ENCODE results near the gene GPD2.

The GPD2 gene

DNA sequence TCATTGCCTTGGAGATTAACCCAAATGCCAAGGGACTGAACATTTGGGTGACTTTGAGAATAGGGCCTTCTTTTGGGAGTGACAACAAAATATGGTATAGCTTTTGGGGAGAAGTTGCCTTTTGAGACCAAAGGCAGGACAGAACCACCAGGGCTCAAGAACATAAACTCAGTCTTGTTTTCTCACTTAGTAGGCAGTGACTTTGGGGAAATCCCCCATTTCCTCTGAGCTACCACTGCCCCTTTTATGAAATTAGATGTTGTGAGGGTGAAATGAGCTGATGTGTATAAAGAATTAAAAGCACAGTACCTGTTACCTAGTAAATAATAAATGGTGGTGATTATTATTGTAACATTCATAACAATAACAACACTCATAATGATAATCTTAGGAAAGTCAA, 36.5 kb downstream of the GPD2 start:
- Histone ChIP-seq H3K27me3 (ENCODE audit: insufficient read depth, low read length, poor library complexity, severe bottlenecking) (no peaks in the 10 kb centered on the region), H3K9me3 (ENCODE audit: insufficient read depth, low read depth, low read length) (no peaks in the 10 kb centered on the region), H3F3A (ENCODE audit: low read depth) (no peaks in the 10 kb centered on the region), H3K9ac (ENCODE audit: low read depth, low read length, poor library complexity, severe bottlenecking) (no peak overlapping the region), H3K4me2 (ENCODE audit: low read depth, low read length, poor library complexity, severe bottlenecking) (no peak overlapping the region), H3K4me3 (ENCODE audit: low read length, poor library complexity, severe bottlenecking) (no peak overlapping the region), H3K9me2 (replicated peaks; ENCODE audit: low read depth, low read length) (no peaks in the 10 kb centered on the region), H3K79me2 (ENCODE audit: insufficient read depth, low read length) (no peaks in the 10 kb centered on the region; the same call in 1 of the 2 replicates), H4K20me1 (ENCODE audit: insufficient read depth, low read length, poor library complexity, severe bottlenecking) (no peaks in the 10 kb centered on the region), H3K4me1 (ENCODE audit: insufficient read depth, low read length, poor library complexity, severe bottlenecking) (peaks cover 2% of the 10 kb centered on the region), H3K36me3 (ENCODE audit: insufficient read depth, low read length) (peaks cover 8% of the 10 kb centered on the region; the same call in 1 of the 2 replicates), H2AFZ (ENCODE audit: low read length) (no peak overlapping the region)
- TF ChIP-seq, protein P1, sequence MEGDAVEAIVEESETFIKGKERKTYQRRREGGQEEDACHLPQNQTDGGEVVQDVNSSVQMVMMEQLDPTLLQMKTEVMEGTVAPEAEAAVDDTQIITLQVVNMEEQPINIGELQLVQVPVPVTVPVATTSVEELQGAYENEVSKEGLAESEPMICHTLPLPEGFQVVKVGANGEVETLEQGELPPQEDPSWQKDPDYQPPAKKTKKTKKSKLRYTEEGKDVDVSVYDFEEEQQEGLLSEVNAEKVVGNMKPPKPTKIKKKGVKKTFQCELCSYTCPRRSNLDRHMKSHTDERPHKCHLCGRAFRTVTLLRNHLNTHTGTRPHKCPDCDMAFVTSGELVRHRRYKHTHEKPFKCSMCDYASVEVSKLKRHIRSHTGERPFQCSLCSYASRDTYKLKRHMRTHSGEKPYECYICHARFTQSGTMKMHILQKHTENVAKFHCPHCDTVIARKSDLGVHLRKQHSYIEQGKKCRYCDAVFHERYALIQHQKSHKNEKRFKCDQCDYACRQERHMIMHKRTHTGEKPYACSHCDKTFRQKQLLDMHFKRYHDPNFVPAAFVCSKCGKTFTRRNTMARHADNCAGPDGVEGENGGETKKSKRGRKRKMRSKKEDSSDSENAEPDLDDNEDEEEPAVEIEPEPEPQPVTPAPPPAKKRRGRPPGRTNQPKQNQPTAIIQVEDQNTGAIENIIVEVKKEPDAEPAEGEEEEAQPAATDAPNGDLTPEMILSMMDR (conservative IDR thresholded peaks at IDR 0.05; ENCODE audit: low read length): no peak
- TF ChIP-seq EZH2phosphoT487 (IDR thresholded peaks at IDR 0.05; ENCODE audit: borderline replicate concordance): no peak

DNA sequence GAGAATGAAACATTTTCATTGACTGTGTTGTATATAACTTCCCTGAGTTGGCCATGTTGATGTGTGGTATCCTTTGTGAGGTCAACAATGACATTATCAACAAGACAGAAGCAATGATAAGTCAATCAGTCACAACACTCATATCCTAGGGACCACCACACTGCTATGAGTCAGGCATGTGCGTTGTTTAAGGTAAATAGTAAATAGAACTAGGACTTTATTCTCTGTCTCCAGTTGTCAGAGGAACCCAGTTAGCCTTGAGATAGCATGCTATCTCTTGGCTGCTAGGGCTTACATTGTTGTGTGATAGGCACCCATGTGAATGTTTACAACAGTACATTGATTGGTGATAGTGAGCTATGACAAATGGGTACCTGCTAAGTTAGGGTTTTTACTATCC, 37.3 kb downstream of the GPD2 start:
- no peaks in the 10 kb centered on the region; the same call in 1 of the 2 replicates for H3K79me2 ChIP-seq (ENCODE audit: insufficient read depth, low read length)
- no peak overlapping the region for H2AFZ ChIP-seq (ENCODE audit: low read length)
- no peak overlapping the region for H3K4me2 ChIP-seq (ENCODE audit: low read depth, low read length, poor library complexity, severe bottlenecking)
- TF ChIP-seq EZH2phosphoT487 (IDR thresholded peaks at IDR 0.05; ENCODE audit: borderline replicate concordance): no peak
- TF ChIP-seq, protein P1 (conservative IDR thresholded peaks at IDR 0.05; ENCODE audit: low read length): no peak
- H3K27me3 ChIP-seq (ENCODE audit: insufficient read depth, low read length, poor library complexity, severe bottlenecking): no peaks in the 10 kb centered on the region
- no peaks in the 10 kb centered on the region for H4K20me1 ChIP-seq (ENCODE audit: insufficient read depth, low read length, poor library complexity, severe bottlenecking)
- H3F3A ChIP-seq (ENCODE audit: low read depth): no peaks in the 10 kb centered on the region
- peaks cover 8% of the 10 kb centered on the region; the same call in 1 of the 2 replicates for H3K36me3 ChIP-seq (ENCODE audit: insufficient read depth, low read length)
- H3K9ac ChIP-seq (ENCODE audit: low read depth, low read length, poor library complexity, severe bottlenecking): no peak overlapping the region
- no peaks in the 10 kb centered on the region for H3K9me3 ChIP-seq (ENCODE audit: insufficient read depth, low read depth, low read length)
- no peak overlapping the region for H3K4me3 ChIP-seq (ENCODE audit: low read length, poor library complexity, severe bottlenecking)
- H3K4me1 ChIP-seq (ENCODE audit: insufficient read depth, low read length, poor library complexity, severe bottlenecking): peaks cover 2% of the 10 kb centered on the region
- no peaks in the 10 kb centered on the region for H3K9me2 ChIP-seq (replicated peaks; ENCODE audit: low read depth, low read length)

DNA sequence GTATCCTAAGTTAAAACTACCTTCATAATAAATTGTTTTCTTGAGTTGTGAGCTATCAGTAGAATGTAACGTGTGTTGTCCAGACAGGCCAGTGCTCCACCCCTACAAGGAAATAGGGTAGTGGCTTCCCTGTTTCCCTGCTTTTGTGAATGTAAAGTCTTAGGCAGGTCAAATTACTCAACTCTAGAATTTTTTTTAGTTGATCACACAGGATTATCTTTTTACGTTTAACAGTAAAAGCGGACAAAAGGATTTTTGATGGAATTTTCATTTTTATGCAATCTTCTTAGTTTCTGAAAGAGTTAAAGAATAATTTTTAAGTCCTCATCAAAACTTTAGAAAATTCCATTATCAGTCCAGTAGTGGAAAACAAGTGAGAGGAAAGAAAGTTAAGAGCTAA, 38.2 kb downstream of the GPD2 start:
- no peak for TF ChIP-seq EZH2phosphoT487 (IDR thresholded peaks at IDR 0.05; ENCODE audit: borderline replicate concordance)
- TF ChIP-seq, protein P1 (conservative IDR thresholded peaks at IDR 0.05; ENCODE audit: low read length): no peak
- no peak overlapping the region for H3K4me3 ChIP-seq (ENCODE audit: low read length, poor library complexity, severe bottlenecking)

More for the DNA sequence above, 38.2 kb downstream of the GPD2 start:
- peaks cover 2% of the 10 kb centered on the region for H3K4me1 ChIP-seq (ENCODE audit: insufficient read depth, low read length, poor library complexity, severe bottlenecking)
- H3K9ac ChIP-seq (ENCODE audit: low read depth, low read length, poor library complexity, severe bottlenecking): no peak overlapping the region
- peaks cover 8% of the 10 kb centered on the region; the same call in 1 of the 2 replicates for H3K36me3 ChIP-seq (ENCODE audit: insufficient read depth, low read length)
- no peak overlapping the region for H2AFZ ChIP-seq (ENCODE audit: low read length)
- H3K4me2 ChIP-seq (ENCODE audit: low read depth, low read length, poor library complexity, severe bottlenecking): no peak overlapping the region
- H4K20me1 ChIP-seq (ENCODE audit: insufficient read depth, low read length, poor library complexity, severe bottlenecking): no peaks in the 10 kb centered on the region
- H3F3A ChIP-seq (ENCODE audit: low read depth): no peaks in the 10 kb centered on the region
- H3K79me2 ChIP-seq (ENCODE audit: insufficient read depth, low read length): no peaks in the 10 kb centered on the region; the same call in 1 of the 2 replicates
- H3K9me2 ChIP-seq (replicated peaks; ENCODE audit: low read depth, low read length): no peaks in the 10 kb centered on the region
- no peaks in the 10 kb centered on the region for H3K9me3 ChIP-seq (ENCODE audit: insufficient read depth, low read depth, low read length)
- no peaks in the 10 kb centered on the region for H3K27me3 ChIP-seq (ENCODE audit: insufficient read depth, low read length, poor library complexity, severe bottlenecking)
